ENCODE data around the gene ADAMTS2.

ADAMTS2 gene

GRCh38 chr5:179151286-179152118 lies 193.8 kb downstream of the ADAMTS2 start:
- no peak for FAIRE-seq

- FAIRE-seq: no peak
Observed at GRCh38 chr5:179150011-179150410, 195.2 kb downstream of the ADAMTS2 start.

- no peak for FAIRE-seq
Observed at GRCh38 chr5:179149278-179149677, 196.0 kb downstream of the ADAMTS2 start.

GRCh38 chr5:179148703-179149170 lies 196.5 kb downstream of the ADAMTS2 start:
- no peak for FAIRE-seq

GRCh38 chr5:179147991-179148702 lies 197.1 kb downstream of the ADAMTS2 start:
- FAIRE-seq: no peak

- no peak for FAIRE-seq
Observed at GRCh38 chr5:179146277-179146676, 199.0 kb downstream of the ADAMTS2 start.

GRCh38 chr5:179143446-179143845 lies 201.8 kb downstream of the ADAMTS2 start:
- no peak for FAIRE-seq

GRCh38 chr5:179142434-179143198 lies 202.6 kb downstream of the ADAMTS2 start:
- no peak for FAIRE-seq

- FAIRE-seq: no peak
Observed at GRCh38 chr5:179141867-179142266, 203.4 kb downstream of the ADAMTS2 start.

- no peak for FAIRE-seq
Observed at GRCh38 chr5:179140293-179140692, 205.0 kb downstream of the ADAMTS2 start.

- no peak for FAIRE-seq
Observed at GRCh38 chr5:179139936-179140235, 205.4 kb downstream of the ADAMTS2 start.

GRCh38 chr5:179139111-179139935 lies 205.9 kb downstream of the ADAMTS2 start:
- FAIRE-seq: no peak

- no peak for FAIRE-seq
Observed at GRCh38 chr5:179138568-179138925, 206.7 kb downstream of the ADAMTS2 start.

- no peak for FAIRE-seq
Observed at GRCh38 chr5:179137643-179138567, 207.4 kb downstream of the ADAMTS2 start.

GRCh38 chr5:179137016-179137642 lies 208.1 kb downstream of the ADAMTS2 start:
- FAIRE-seq: no peak

- FAIRE-seq: no peak
Observed at GRCh38 chr5:179135441-179136215, 209.6 kb downstream of the ADAMTS2 start.

GRCh38 chr5:179135006-179135405 lies 210.3 kb downstream of the ADAMTS2 start:
- no peak for FAIRE-seq

- FAIRE-seq: no peak
Observed at GRCh38 chr5:179134511-179134910, 210.8 kb downstream of the ADAMTS2 start.

GRCh38 chr5:179132586-179133355 lies 212.5 kb downstream of the ADAMTS2 start:
- FAIRE-seq: no peak

Measured in A204.1 (cell line).